Progenitor cell of endocrine pancreas (in vitro differentiated cells): ENCODE results near the gene PIN1. TPM values are rescaled to one million over a fixed set of nuclear protein-coding genes. Genes with fewer than 3 reads are reported as not detected.

Source experiments
- DNase-seq: peaks from one replicate; pipeline ENCODE4 v3.0.0; 2021; ENCODE audit warnings: low spot score; ENCODE audit not compliant: unreplicated experiment
- H3K27ac Mint-ChIP-seq: 2 replicates; pipeline ENCODE4 v1.8.0; 2021; ENCODE audit warnings: mild to moderate bottlenecking, moderate library complexity, mixed read lengths
- H3K27me3 Mint-ChIP-seq: 2 replicates; pipeline ENCODE4 v1.8.0; 2021; ENCODE audit warnings: mixed read lengths
- H3K36me3 Mint-ChIP-seq: 2 replicates; pipeline ENCODE4 v1.8.0; 2022; ENCODE audit warnings: mixed read lengths; ENCODE audit not compliant: insufficient read depth
- H3K4me1 Mint-ChIP-seq: 2 replicates; pipeline ENCODE4 v1.8.0; 2021; ENCODE audit warnings: low read depth, mixed read lengths
- H3K4me3 Mint-ChIP-seq: 2 replicates; pipeline ENCODE4 v1.8.0; 2021; ENCODE audit warnings: low read depth, mild to moderate bottlenecking, moderate library complexity, mixed read lengths
- H3K9me3 Mint-ChIP-seq: 2 replicates; pipeline ENCODE4 v1.8.0; 2021; ENCODE audit warnings: low read depth, mixed read lengths
- CTCF ChIP-seq: fragments of 200-600 bp; sonication (generic); IDR thresholded peaks from one replicate; pipeline ENCODE4 v1.5.0; 2021; ENCODE audit warnings: antibody characterized with exemption, mild to moderate bottlenecking; ENCODE audit not compliant: unreplicated experiment
- total RNA-seq: library from RNA; stranded (reverse); gene quantifications from 2 replicates; pipeline ENCODE4 v1.2.1, GENCODE V29; 2021

Gene PIN1
- total RNA-seq, 1 donor from 2014 or later = 90.6 TPM

DNA sequence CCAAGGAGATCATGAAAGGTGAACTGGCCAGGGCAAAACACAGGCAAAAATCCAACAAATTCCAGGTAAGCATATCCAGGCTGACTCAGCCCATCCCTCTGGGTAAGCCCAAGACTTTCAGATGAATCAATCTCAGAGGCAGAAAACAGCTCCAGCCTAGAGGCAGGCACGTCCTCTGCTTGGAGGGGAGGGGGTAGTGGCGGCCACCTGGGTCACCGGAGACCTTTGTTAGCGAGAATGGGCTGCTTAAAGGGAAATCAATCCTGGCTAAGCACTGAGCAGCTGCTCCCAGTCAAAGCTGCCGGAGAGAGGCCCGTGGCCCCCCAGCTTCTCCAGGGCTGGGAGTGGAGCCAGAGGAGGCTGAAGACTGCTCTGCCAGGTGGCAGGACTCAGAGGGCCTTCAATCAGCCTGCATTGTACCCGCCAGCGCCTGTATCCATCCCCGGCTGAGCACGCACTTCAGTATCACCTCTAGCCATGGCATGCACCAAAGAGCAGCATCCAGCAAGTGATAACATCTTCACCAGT lies 48.2 kb downstream of the PIN1 start:
- no peak overlapping the region for H3K27ac Mint-ChIP-seq
- no peaks in the 10 kb centered on the region for H3K9me3 Mint-ChIP-seq
- peaks cover 5% of the 10 kb centered on the region for H3K4me1 Mint-ChIP-seq
- no peak overlapping the region for H3K4me3 Mint-ChIP-seq
- DNase-seq = peak; percentile 17
- no peak for TF ChIP-seq CTCF
- H3K27me3 Mint-ChIP-seq = no peaks in the 10 kb centered on the region
- H3K36me3 Mint-ChIP-seq = no peaks in the 10 kb centered on the region

DNA sequence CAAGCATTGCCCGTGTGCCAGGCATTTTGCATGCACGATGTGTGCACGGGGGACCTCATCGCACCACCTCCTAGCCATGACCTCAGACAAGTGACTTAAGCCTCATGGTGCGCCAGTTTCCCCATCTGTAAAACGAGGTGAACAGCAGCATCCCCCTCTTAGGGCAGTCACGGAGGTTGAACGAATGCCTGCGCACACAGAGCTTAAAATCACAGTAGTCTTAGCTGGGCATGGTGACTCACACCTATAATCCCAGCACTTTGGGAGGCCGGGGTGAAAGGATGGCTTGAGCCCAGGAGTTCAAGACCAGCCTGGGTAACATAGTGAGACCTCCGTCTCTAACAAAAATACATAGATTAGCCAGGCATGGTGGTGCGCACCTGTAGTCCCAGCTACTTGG lies 48.6 kb downstream of the PIN1 start:
- no peak overlapping the region for H3K27ac Mint-ChIP-seq
- no peak overlapping the region for H3K4me3 Mint-ChIP-seq
- no peaks in the 10 kb centered on the region for H3K27me3 Mint-ChIP-seq
- DNase-seq = no peak
- H3K36me3 Mint-ChIP-seq = peaks cover 1% of the 10 kb centered on the region
- TF ChIP-seq CTCF = no peak
- no peaks in the 10 kb centered on the region for H3K9me3 Mint-ChIP-seq
- peaks cover 5% of the 10 kb centered on the region for H3K4me1 Mint-ChIP-seq

DNA sequence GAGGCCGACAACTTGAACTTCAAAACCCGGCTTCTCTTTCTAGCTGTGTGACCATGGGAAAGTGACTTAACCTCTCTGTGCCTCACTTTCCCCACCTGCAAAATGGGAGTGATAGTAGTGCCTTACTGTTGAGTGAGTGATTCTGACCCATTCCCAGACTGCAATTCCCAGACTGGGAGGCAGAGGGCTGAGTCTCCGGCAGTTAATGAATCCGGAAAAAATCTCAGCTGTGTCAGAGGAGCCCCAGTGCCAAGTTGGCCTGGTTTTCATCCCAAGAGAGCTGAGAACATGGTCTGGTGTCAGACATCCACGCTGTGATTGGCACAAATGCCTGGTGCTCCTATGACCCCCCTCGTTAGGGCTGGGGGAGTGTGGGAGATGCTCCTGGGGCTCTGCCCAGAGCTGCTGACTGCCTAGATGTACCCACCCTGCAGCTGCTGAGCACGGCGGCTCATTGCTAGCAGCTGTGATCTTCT lies 50.0 kb downstream of the PIN1 start:
- H3K4me3 Mint-ChIP-seq = no peak overlapping the region
- DNase-seq = no peak
- H3K27me3 Mint-ChIP-seq = no peaks in the 10 kb centered on the region
- peak; percentile 25 for TF ChIP-seq CTCF
- H3K4me1 Mint-ChIP-seq = peaks cover 5% of the 10 kb centered on the region
- no peak overlapping the region for H3K27ac Mint-ChIP-seq
- no peaks in the 10 kb centered on the region for H3K9me3 Mint-ChIP-seq
- H3K36me3 Mint-ChIP-seq = peaks cover 1% of the 10 kb centered on the region

DNA sequence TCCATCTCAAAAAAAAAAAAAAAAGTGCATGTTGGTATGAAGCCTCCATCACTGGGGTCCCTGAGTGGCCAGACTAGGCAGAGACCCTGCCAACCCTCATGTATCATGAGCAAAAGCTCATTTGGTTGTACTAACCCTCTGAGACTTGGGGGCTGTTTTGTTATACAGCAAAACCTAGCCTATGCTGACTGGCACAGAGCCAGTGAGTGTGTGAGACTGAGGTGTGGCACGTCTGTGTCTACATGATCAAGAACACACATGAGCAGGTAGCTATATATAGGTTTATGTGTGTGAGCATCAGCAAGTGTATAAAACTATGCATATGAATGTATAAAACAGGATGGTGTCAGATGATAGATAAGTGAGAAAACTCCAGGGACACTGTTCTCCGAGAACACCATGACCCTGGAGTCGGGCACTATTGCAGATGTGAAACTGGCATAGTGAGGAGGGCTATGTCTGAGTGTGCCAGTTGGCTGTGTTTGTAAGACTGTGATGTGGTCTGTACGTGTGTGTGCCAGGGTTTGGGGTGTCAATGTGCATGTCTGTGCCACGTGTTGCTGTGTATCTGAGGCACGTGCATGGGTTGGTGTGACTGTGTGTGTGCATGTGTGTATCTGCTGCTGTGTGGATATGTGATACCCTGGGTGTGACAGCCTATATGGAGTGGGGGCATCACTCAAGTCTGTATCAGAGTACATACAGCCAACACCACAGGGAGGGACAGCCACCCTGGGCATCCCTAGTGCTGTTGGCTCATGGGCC lies 56.7 kb downstream of the PIN1 start:
- H3K27ac Mint-ChIP-seq = no peak overlapping the region
- TF ChIP-seq CTCF = no peak
- peaks cover 1% of the 10 kb centered on the region for H3K36me3 Mint-ChIP-seq

More for the DNA sequence above, 56.7 kb downstream of the PIN1 start:
- no peak for DNase-seq
- H3K4me3 Mint-ChIP-seq = no peak overlapping the region
- no peaks in the 10 kb centered on the region for H3K9me3 Mint-ChIP-seq
- no peaks in the 10 kb centered on the region for H3K27me3 Mint-ChIP-seq
- H3K4me1 Mint-ChIP-seq = no peaks in the 10 kb centered on the region

Other genes with a start within 250 kb of the PIN1 start
- 84.9 and 90.1 TPM in 2 replicates for gene ZNF561, start 214.1 kb upstream of the PIN1 start, total RNA-seq
- gene ZNF562, start 160.2 kb upstream of the PIN1 start, total RNA-seq = 28.4 and 31.2 TPM in 2 replicates
- 33.3 and 34.0 TPM in 2 replicates for gene ZNF846, start 66.6 kb upstream of the PIN1 start, total RNA-seq
- 30.9 and 32.0 TPM in 2 replicates for gene FBXL12, start 16.2 kb upstream of the PIN1 start, total RNA-seq
- gene UBL5, start 7.4 kb upstream of the PIN1 start, total RNA-seq = 335 and 342 TPM in 2 replicates
- gene OLFM2, start 101.2 kb downstream of the PIN1 start, total RNA-seq = 55.0 and 57.9 TPM in 2 replicates
- 0.05 TPM in 1 of 2 replicates, not detected in the other for gene COL5A3, start 175.2 kb downstream of the PIN1 start, total RNA-seq
- gene RDH8, start 178.2 kb downstream of the PIN1 start, total RNA-seq = not detected in 2 replicates